Mammary epithelial cell (primary cell): ENCODE data around the gene PRM3.

Experiments used
- EZH2 ChIP-seq: IDR thresholded peaks from 2 replicates; pipeline ENCODE4 v1.6.1; 2012; ENCODE audit warnings: low read length, inconsistent platforms, borderline replicate concordance
- TF ChIP-seq, protein P1 (sequence below), 2 donors: IDR thresholded peaks in 1 of 2; conservative IDR thresholded peaks in 1 of 2; 2 replicates each; pipeline ENCODE4 v1.5.1; 2011 to 2012; ENCODE audit warnings: inconsistent platforms in 2 of 2, low read length in 2 of 2, mild to moderate bottlenecking in 2 of 2, control low read depth in 1 of 2, low read depth in 1 of 2; ENCODE audit not compliant: insufficient read depth in 1 of 2; ENCODE audit errors: extremely low read depth in 1 of 2

DNA sequence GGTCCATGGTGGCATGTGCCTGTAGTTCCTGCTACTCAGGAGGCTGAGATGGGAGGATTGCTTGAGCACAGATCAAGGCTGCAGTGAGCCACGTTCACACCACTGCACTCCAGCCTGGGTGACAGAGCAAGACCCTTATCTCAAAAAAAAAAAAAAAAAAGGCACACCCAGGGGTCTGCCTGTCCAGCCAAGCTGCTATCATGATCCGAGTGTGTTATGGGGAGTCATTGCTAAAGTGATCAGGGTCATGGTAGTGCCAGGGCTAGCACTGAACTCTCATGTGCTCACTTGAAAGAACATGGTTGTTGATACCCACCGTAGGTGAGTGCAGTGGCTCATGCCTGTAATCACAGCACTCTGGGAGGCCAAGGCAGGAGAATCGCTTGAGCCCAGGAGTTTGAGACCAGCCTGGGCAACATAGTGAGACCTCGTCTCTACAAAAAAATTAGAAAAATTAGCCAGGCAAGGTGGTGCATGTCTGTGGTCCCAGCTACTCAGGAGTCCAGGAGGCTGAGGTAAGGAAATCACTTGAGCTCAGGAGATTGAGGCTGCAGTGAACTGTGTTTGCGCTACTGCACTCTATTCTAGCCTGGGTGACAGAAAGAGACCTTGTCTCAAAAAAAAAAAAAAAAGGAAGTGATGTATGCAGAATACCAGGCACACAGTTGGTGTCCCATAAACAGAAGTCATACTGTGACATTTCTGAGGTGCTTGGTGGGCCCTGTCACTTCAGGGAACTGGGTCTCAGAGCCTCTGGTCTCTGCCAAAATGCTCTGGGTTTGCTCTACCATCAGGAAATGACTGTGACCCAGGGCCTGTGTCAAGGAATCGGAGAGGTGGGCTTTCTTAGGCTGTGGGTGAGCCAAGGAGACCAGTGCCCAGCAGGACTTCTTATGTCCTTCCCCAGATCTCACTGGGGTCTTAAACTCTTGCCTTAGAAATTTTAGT lies 5.5 kb upstream of the PRM3 start:
- TF ChIP-seq, protein P1, sequence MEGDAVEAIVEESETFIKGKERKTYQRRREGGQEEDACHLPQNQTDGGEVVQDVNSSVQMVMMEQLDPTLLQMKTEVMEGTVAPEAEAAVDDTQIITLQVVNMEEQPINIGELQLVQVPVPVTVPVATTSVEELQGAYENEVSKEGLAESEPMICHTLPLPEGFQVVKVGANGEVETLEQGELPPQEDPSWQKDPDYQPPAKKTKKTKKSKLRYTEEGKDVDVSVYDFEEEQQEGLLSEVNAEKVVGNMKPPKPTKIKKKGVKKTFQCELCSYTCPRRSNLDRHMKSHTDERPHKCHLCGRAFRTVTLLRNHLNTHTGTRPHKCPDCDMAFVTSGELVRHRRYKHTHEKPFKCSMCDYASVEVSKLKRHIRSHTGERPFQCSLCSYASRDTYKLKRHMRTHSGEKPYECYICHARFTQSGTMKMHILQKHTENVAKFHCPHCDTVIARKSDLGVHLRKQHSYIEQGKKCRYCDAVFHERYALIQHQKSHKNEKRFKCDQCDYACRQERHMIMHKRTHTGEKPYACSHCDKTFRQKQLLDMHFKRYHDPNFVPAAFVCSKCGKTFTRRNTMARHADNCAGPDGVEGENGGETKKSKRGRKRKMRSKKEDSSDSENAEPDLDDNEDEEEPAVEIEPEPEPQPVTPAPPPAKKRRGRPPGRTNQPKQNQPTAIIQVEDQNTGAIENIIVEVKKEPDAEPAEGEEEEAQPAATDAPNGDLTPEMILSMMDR (conservative IDR thresholded peaks at IDR 0.05 in 1 of 2, IDR thresholded peaks at IDR 0.05 in 1 of 2; ENCODE audit: extremely low read depth in 1 of 2, insufficient read depth in 1 of 2, low read depth in 1 of 2, low read length in 2 of 2): no peak
- TF ChIP-seq EZH2: no peak
